GM23338 (cell line): ENCODE data around the gene INPPL1.

Experiments used
- CREB1 ChIP-seq: fragments of 250-450 bp; sonication (Bioruptor Pico); IDR thresholded peaks from 2 replicates; pipeline ENCODE4 v1.5.0; 2020; ENCODE audit warnings: low read depth, mild to moderate bottlenecking, moderate library complexity
- EZH2 ChIP-seq: fragments of 200-600 bp; sonication (generic); IDR thresholded peaks from one replicate; pipeline ENCODE4 v1.8.0; 2017; ENCODE audit warnings: antibody characterized with exemption, mild to moderate bottlenecking, low read depth; ENCODE audit not compliant: unreplicated experiment
- EZH2phosphoT487 ChIP-seq: fragments of 200-600 bp; sonication (generic); IDR thresholded peaks from one replicate; pipeline ENCODE4 v1.8.1; 2018; ENCODE audit warnings: antibody characterized with exemption; ENCODE audit not compliant: unreplicated experiment
- JUNB ChIP-seq: IDR thresholded peaks from one replicate; pipeline ENCODE4 v1.6.1; 2016; ENCODE audit warnings: antibody characterized with exemption; ENCODE audit not compliant: unreplicated experiment
- NANOG ChIP-seq: IDR thresholded peaks from 2 replicates; pipeline ENCODE4 v1.6.1; 2016; ENCODE audit warnings: antibody characterized with exemption, borderline replicate concordance
- POLR2AphosphoS5 ChIP-seq: IDR thresholded peaks from 2 replicates; pipeline ENCODE4 v1.6.1; 2016; ENCODE audit warnings: antibody characterized with exemption, low read depth
- STAT1 ChIP-seq: IDR thresholded peaks from one replicate; pipeline ENCODE4 v1.6.1; 2016; ENCODE audit warnings: antibody characterized with exemption; ENCODE audit not compliant: unreplicated experiment
- ZNF114 ChIP-seq: fragments of 250-450 bp; sonication (Bioruptor Pico); IDR thresholded peaks from 2 replicates; pipeline ENCODE4 v1.5.0; 2020; ENCODE audit warnings: mild to moderate bottlenecking, moderate library complexity
- ZNF331 ChIP-seq: fragments of 250-450 bp; sonication (Bioruptor Pico); IDR thresholded peaks from 2 replicates; pipeline ENCODE4 v1.5.0; 2020; ENCODE audit warnings: low read depth, mild to moderate bottlenecking, moderate library complexity
- TF ChIP-seq, protein P1 (sequence below), 2 experiments: fragments of 200-600 bp in 1 of 2; sonication (generic) in 1 of 2; conservative IDR thresholded peaks; 2 replicates each; pipeline versions ENCODE4 v1.5.1 to v1.6.1; 2016 to 2017; ENCODE audit warnings: antibody characterized with exemption in 2 of 2, low read depth in 2 of 2, mild to moderate bottlenecking in 2 of 2, moderate library complexity in 1 of 2
- TF ChIP-seq, protein P2 (sequence below): IDR thresholded peaks from one replicate; pipeline ENCODE4 v1.6.1; 2018; ENCODE audit warnings: antibody characterized with exemption; ENCODE audit not compliant: unreplicated experiment
- TF ChIP-seq, protein P3 (sequence below): IDR thresholded peaks from 2 replicates; pipeline ENCODE4 v1.6.1; 2016; ENCODE audit warnings: antibody characterized with exemption
- TF ChIP-seq, protein P4 (sequence below): fragments of 250-450 bp; sonication (Bioruptor Pico); IDR thresholded peaks from 2 replicates; pipeline ENCODE4 v1.5.0; 2020; ENCODE audit warnings: mild to moderate bottlenecking, moderate library complexity

DNA sequence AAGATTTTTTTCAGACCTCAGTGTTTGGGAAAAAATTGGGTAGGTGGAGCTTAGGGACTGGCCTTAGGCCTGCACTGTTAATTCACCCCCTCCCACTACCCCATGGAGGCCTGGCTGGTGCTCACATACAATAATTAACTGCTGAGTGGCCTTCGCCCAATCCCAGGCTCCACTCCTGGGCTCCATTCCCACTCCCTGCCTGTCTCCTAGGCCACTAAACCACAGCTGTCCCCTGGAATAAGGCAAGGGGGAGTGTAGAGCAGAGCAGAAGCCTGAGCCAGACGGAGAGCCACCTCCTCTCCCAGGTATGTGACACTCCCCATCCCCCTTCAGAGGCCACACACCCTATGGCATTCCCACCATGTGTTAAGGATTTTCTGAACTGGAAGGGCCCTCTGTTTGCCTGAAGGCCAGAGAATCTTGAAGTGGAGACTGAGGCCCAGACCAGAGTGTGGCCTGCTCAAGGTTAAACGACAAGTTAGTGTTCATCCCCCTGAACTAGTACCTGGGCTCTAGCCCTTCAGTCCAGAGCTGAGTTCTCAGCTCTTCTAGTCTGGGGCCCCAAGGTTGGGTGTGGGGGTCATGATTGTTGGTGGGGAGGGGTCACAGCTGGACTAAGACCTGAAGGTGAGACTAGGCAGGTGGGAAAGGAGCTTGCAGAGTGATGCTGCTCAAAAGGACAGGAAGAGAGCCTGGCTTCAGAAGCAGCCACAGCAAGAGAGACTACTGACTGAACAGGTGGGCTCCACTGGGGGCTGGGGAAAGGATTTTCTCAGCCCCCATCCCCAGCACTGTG lies 34.9 kb upstream of the INPPL1 start:
- TF ChIP-seq, protein P1, sequence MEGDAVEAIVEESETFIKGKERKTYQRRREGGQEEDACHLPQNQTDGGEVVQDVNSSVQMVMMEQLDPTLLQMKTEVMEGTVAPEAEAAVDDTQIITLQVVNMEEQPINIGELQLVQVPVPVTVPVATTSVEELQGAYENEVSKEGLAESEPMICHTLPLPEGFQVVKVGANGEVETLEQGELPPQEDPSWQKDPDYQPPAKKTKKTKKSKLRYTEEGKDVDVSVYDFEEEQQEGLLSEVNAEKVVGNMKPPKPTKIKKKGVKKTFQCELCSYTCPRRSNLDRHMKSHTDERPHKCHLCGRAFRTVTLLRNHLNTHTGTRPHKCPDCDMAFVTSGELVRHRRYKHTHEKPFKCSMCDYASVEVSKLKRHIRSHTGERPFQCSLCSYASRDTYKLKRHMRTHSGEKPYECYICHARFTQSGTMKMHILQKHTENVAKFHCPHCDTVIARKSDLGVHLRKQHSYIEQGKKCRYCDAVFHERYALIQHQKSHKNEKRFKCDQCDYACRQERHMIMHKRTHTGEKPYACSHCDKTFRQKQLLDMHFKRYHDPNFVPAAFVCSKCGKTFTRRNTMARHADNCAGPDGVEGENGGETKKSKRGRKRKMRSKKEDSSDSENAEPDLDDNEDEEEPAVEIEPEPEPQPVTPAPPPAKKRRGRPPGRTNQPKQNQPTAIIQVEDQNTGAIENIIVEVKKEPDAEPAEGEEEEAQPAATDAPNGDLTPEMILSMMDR (conservative IDR thresholded peaks at IDR 0.05; ENCODE audit: low read depth in 2 of 2): no peak
- no peak for TF ChIP-seq EZH2
- no peak for TF ChIP-seq ZNF331 (CRISPR knock-in tag)
- TF ChIP-seq, protein P2, sequence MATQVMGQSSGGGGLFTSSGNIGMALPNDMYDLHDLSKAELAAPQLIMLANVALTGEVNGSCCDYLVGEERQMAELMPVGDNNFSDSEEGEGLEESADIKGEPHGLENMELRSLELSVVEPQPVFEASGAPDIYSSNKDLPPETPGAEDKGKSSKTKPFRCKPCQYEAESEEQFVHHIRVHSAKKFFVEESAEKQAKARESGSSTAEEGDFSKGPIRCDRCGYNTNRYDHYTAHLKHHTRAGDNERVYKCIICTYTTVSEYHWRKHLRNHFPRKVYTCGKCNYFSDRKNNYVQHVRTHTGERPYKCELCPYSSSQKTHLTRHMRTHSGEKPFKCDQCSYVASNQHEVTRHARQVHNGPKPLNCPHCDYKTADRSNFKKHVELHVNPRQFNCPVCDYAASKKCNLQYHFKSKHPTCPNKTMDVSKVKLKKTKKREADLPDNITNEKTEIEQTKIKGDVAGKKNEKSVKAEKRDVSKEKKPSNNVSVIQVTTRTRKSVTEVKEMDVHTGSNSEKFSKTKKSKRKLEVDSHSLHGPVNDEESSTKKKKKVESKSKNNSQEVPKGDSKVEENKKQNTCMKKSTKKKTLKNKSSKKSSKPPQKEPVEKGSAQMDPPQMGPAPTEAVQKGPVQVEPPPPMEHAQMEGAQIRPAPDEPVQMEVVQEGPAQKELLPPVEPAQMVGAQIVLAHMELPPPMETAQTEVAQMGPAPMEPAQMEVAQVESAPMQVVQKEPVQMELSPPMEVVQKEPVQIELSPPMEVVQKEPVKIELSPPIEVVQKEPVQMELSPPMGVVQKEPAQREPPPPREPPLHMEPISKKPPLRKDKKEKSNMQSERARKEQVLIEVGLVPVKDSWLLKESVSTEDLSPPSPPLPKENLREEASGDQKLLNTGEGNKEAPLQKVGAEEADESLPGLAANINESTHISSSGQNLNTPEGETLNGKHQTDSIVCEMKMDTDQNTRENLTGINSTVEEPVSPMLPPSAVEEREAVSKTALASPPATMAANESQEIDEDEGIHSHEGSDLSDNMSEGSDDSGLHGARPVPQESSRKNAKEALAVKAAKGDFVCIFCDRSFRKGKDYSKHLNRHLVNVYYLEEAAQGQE: no peak
- TF ChIP-seq POLR2AphosphoS5: no peak
- TF ChIP-seq CREB1: no peak
- no peak for TF ChIP-seq EZH2phosphoT487
- no peak for TF ChIP-seq JUNB
- TF ChIP-seq ZNF114 (CRISPR knock-in tag): no peak
- TF ChIP-seq, protein P3, sequence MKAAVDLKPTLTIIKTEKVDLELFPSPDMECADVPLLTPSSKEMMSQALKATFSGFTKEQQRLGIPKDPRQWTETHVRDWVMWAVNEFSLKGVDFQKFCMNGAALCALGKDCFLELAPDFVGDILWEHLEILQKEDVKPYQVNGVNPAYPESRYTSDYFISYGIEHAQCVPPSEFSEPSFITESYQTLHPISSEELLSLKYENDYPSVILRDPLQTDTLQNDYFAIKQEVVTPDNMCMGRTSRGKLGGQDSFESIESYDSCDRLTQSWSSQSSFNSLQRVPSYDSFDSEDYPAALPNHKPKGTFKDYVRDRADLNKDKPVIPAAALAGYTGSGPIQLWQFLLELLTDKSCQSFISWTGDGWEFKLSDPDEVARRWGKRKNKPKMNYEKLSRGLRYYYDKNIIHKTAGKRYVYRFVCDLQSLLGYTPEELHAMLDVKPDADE: no peak
- TF ChIP-seq, protein P4, sequence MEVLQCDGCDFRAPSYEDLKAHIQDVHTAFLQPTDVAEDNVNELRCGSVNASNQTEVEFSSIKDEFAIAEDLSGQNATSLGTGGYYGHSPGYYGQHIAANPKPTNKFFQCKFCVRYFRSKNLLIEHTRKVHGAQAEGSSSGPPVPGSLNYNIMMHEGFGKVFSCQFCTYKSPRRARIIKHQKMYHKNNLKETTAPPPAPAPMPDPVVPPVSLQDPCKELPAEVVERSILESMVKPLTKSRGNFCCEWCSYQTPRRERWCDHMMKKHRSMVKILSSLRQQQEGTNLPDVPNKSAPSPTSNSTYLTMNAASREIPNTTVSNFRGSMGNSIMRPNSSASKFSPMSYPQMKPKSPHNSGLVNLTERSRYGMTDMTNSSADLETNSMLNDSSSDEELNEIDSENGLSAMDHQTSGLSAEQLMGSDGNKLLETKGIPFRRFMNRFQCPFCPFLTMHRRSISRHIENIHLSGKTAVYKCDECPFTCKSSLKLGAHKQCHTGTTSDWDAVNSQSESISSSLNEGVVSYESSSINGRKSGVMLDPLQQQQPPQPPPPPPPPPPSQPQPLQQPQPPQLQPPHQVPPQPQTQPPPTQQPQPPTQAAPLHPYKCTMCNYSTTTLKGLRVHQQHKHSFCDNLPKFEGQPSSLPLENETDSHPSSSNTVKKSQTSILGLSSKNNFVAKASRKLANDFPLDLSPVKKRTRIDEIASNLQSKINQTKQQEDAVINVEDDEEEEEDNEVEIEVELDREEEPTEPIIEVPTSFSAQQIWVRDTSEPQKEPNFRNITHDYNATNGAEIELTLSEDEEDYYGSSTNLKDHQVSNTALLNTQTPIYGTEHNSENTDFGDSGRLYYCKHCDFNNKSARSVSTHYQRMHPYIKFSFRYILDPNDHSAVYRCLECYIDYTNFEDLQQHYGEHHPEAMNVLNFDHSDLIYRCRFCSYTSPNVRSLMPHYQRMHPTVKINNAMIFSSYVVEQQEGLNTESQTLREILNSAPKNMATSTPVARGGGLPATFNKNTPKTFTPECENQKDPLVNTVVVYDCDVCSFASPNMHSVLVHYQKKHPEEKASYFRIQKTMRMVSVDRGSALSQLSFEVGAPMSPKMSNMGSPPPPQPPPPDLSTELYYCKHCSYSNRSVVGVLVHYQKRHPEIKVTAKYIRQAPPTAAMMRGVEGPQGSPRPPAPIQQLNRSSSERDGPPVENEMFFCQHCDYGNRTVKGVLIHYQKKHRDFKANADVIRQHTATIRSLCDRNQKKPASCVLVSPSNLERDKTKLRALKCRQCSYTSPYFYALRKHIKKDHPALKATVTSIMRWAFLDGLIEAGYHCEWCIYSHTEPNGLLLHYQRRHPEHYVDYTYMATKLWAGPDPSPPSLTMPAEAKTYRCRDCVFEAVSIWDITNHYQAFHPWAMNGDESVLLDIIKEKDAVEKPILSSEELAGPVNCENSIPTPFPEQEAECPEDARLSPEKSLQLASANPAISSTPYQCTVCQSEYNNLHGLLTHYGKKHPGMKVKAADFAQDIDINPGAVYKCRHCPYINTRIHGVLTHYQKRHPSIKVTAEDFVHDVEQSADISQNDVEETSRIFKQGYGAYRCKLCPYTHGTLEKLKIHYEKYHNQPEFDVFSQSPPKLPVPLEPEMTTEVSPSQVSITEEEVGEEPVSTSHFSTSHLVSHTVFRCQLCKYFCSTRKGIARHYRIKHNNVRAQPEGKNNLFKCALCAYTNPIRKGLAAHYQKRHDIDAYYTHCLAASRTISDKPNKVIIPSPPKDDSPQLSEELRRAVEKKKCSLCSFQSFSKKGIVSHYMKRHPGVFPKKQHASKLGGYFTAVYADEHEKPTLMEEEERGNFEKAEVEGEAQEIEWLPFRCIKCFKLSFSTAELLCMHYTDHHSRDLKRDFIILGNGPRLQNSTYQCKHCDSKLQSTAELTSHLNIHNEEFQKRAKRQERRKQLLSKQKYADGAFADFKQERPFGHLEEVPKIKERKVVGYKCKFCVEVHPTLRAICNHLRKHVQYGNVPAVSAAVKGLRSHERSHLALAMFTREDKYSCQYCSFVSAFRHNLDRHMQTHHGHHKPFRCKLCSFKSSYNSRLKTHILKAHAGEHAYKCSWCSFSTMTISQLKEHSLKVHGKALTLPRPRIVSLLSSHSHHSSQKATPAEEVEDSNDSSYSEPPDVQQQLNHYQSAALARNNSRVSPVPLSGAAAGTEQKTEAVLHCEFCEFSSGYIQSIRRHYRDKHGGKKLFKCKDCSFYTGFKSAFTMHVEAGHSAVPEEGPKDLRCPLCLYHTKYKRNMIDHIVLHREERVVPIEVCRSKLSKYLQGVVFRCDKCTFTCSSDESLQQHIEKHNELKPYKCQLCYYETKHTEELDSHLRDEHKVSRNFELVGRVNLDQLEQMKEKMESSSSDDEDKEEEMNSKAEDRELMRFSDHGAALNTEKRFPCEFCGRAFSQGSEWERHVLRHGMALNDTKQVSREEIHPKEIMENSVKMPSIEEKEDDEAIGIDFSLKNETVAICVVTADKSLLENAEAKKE (CRISPR knock-in tag): no peak
- no peak for TF ChIP-seq STAT1
- no peak for TF ChIP-seq NANOG
